Keratinocyte (primary cell): ENCODE data around the gene PIGH.

ENCODE experiments used
- EZH2 ChIP-seq: IDR thresholded peaks from one replicate; pipeline ENCODE4 v1.6.1; 2012; ENCODE audit warnings: inconsistent platforms, mild to moderate bottlenecking, low read length, moderate library complexity
- TF ChIP-seq, protein P1 (sequence below), 3 experiments: IDR thresholded peaks in 1 of 3; conservative IDR thresholded peaks in 1 of 3; optimal IDR thresholded peaks in 1 of 3; 2 replicates in 2 of 3; 3 replicates in 1 of 3; pipeline versions ENCODE3 to v1.5.1; 2011; ENCODE audit warnings: low read length in 3 of 3, mild to moderate bottlenecking in 3 of 3, moderate library complexity in 2 of 3, control low read depth in 1 of 3, inconsistent platforms in 1 of 3; ENCODE audit not compliant: insufficient read depth in 2 of 3; ENCODE audit errors: extremely low read depth in 1 of 3

GRCh38 chr14:67564236-67564635 lies 35.8 kb downstream of the PIGH start:
- TF ChIP-seq, protein P1, sequence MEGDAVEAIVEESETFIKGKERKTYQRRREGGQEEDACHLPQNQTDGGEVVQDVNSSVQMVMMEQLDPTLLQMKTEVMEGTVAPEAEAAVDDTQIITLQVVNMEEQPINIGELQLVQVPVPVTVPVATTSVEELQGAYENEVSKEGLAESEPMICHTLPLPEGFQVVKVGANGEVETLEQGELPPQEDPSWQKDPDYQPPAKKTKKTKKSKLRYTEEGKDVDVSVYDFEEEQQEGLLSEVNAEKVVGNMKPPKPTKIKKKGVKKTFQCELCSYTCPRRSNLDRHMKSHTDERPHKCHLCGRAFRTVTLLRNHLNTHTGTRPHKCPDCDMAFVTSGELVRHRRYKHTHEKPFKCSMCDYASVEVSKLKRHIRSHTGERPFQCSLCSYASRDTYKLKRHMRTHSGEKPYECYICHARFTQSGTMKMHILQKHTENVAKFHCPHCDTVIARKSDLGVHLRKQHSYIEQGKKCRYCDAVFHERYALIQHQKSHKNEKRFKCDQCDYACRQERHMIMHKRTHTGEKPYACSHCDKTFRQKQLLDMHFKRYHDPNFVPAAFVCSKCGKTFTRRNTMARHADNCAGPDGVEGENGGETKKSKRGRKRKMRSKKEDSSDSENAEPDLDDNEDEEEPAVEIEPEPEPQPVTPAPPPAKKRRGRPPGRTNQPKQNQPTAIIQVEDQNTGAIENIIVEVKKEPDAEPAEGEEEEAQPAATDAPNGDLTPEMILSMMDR (optimal IDR thresholded peaks at IDR 0.05 in 1 of 3, IDR thresholded peaks at IDR 0.05 in 1 of 3, conservative IDR thresholded peaks at IDR 0.05 in 1 of 3; ENCODE audit: extremely low read depth in 1 of 3, insufficient read depth in 2 of 3, low read length in 3 of 3), result no peak
- no peak for TF ChIP-seq EZH2
